Measurements from ENCODE around the gene TMEM141. TPM values are rescaled to one million over a fixed set of nuclear protein-coding genes. Genes with fewer than 3 reads are reported as not detected.
"Not testable (repeated sequence)": the region's sequence is repeated elsewhere in the genome, so short reads cannot be mapped to it uniquely, and the experiment has no call there.

The TMEM141 gene
- total and polyA plus RNA-seq, 5 experiments from 2014 or later: 34.2 to 51.6 (median 40.5) TPM

- no peak overlapping the region for H3K27ac Mint-ChIP-seq
- H3K4me3 Mint-ChIP-seq: no peak overlapping the region
- POLR2A ChIA-PET: interaction anchor here (0.7 to 2.3 kb wide), 2 partner anchors 30 to 461 kb away, joined by 4 to 8 read pairs; no protein-coding TSS in a partner anchor
- DNase-seq: peak in 1 of 10 donors; percentile 45
- peaks cover 0 to 1% (median under 1%) of the 10 kb centered on the region in 3 donors for H3K36me3 Mint-ChIP-seq
- peaks cover under 1 to 11% (median 3%) of the 10 kb centered on the region in 9 donors for H3K9me3 Mint-ChIP-seq
- peaks cover 0 to 25% (median 3%) of the 10 kb centered on the region in 5 donors for H3K27me3 Mint-ChIP-seq
- peaks cover 0 to 7% (median 2%) of the 10 kb centered on the region in 4 donors for H3K4me1 Mint-ChIP-seq
- ATAC-seq: no peak
Measured at GRCh38 chr9:136757751-136758140, 33.4 kb upstream of the TMEM141 start.

- DNase-seq: peak in 1 of 10 donors; percentile 21
- H3K4me3 Mint-ChIP-seq: no peak overlapping the region
- H3K27ac Mint-ChIP-seq: no peak overlapping the region
- POLR2A ChIA-PET: interaction anchor here (0.6 to 0.7 kb wide), 2 partner anchors 15 to 281 kb away, joined by 3 read pairs; no protein-coding TSS in a partner anchor
- H3K4me1 Mint-ChIP-seq: peaks cover 0 to 7% (median 2%) of the 10 kb centered on the region in 4 donors
- peaks cover 0 to 9% (median 0%) of the 10 kb centered on the region in 9 donors for H3K9me3 Mint-ChIP-seq
- peaks cover 0 to 28% (median 3%) of the 10 kb centered on the region in 5 donors for H3K27me3 Mint-ChIP-seq
- H3K36me3 Mint-ChIP-seq: no peaks in the 10 kb centered on the region
- no peak for ATAC-seq
Measured at GRCh38 chr9:136759001-136759400, 32.1 kb upstream of the TMEM141 start.

- no peaks in the 10 kb centered on the region for H3K36me3 Mint-ChIP-seq
- H3K4me1 Mint-ChIP-seq: peaks cover 0 to 5% (median 2%) of the 10 kb centered on the region in 4 donors
- DNase-seq: peak in 1 of 10 donors; percentile 38
- ATAC-seq: no peak
- peak overlapping the region in 1 of 10 donors; percentile 19 for H3K4me3 Mint-ChIP-seq
- POLR2A ChIA-PET: interaction anchor here (0.5 kb wide), 1 partner anchor 355 kb away, joined by 3 read pairs; no protein-coding TSS in a partner anchor
- peaks cover 0 to 9% (median 0%) of the 10 kb centered on the region in 9 donors for H3K9me3 Mint-ChIP-seq
- no peak overlapping the region for H3K27ac Mint-ChIP-seq
- peaks cover 0 to 28% (median 3%) of the 10 kb centered on the region in 5 donors for H3K27me3 Mint-ChIP-seq
Measured at GRCh38 chr9:136759436-136760325, 31.5 kb upstream of the TMEM141 start.

GRCh38 chr9:136760424-136760823, 30.7 kb upstream of the TMEM141 start:
- Mint-ChIP-seq H3K4me1 (peaks cover 0 to 5% (median 2%) of the 10 kb centered on the region in 4 donors), H3K27ac (no peak overlapping the region), H3K36me3 (no peaks in the 10 kb centered on the region), H3K27me3 (peaks cover 0 to 29% (median 3%) of the 10 kb centered on the region in 5 donors), H3K4me3 (peak overlapping the region in 1 of 10 donors; percentile 19), H3K9me3 (peaks cover 0 to 9% (median 0%) of the 10 kb centered on the region in 9 donors)
- DNase-seq: peak in 1 of 10 donors; percentile 55
- POLR2A ChIA-PET: no interaction called here
- ATAC-seq: no peak

GRCh38 chr9:136760834-136761544, 30.2 kb upstream of the TMEM141 start:
- H3K4me3 Mint-ChIP-seq: peak overlapping the region in 1 of 10 donors; percentile 39
- not testable (repeated sequence) for H3K36me3 Mint-ChIP-seq, H3K4me1 Mint-ChIP-seq, ATAC-seq, H3K27ac Mint-ChIP-seq, H3K9me3 Mint-ChIP-seq
- DNase-seq: peak in 1 of 10 donors; percentile 57
- H3K27me3 Mint-ChIP-seq: peaks cover 0 to 26% (median 5%) of the 10 kb centered on the region in 5 donors
- POLR2A ChIA-PET: interaction anchor here (0.7 kb wide), 1 partner anchor 274 kb away, joined by 3 read pairs; no protein-coding TSS in a partner anchor

- Mint-ChIP-seq H3K4me1 (peaks cover 0 to 13% (median 2%) of the 10 kb centered on the region in 4 donors), H3K27ac (no peak overlapping the region), H3K36me3 (no peaks in the 10 kb centered on the region), H3K9me3 (peaks cover 0 to 2% (median 0%) of the 10 kb centered on the region in 9 donors), H3K27me3 (peaks cover 0 to 21% (median 6%) of the 10 kb centered on the region in 5 donors), H3K4me3 (no peak overlapping the region)
- DNase-seq (no peak), ATAC-seq (no peak)
- POLR2A ChIA-PET: interaction anchor here (0.7 kb wide), 1 partner anchor 274 kb away, joined by 3 read pairs; no protein-coding TSS in a partner anchor
Measured at GRCh38 chr9:136761545-136761981, 29.6 kb upstream of the TMEM141 start.

GRCh38 chr9:136762221-136762691, 28.9 kb upstream of the TMEM141 start:
- peaks cover 0 to 19% (median 2%) of the 10 kb centered on the region in 4 donors for H3K4me1 Mint-ChIP-seq
- no peak overlapping the region for H3K27ac Mint-ChIP-seq
- H3K36me3 Mint-ChIP-seq: no peaks in the 10 kb centered on the region
- DNase-seq (peak in 1 of 10 donors; percentile 57), ATAC-seq (no peak)
- H3K27me3 Mint-ChIP-seq: peaks cover 0 to 27% (median 12%) of the 10 kb centered on the region in 5 donors
- H3K9me3 Mint-ChIP-seq: no peaks in the 10 kb centered on the region
- no peak overlapping the region for H3K4me3 Mint-ChIP-seq
- POLR2A ChIA-PET: interaction anchor here (0.7 kb wide), 1 partner anchor 12 kb away, joined by 3 read pairs; no protein-coding TSS in a partner anchor

- H3K4me1 Mint-ChIP-seq: peaks cover 0 to 22% (median 2%) of the 10 kb centered on the region in 4 donors
- peak in 4 of 10 donors; percentile 17 to 61 (median 44) for DNase-seq
- POLR2A ChIA-PET: interaction anchor here (0.5 to 0.7 kb wide), 2 partner anchors 11 to 563 kb away, joined by 3 to 5 read pairs; no protein-coding TSS in a partner anchor
- H3K27ac Mint-ChIP-seq: peak overlapping the region in 2 of 10 donors; percentile 33 to 44
- H3K36me3 Mint-ChIP-seq: no peaks in the 10 kb centered on the region
- ATAC-seq: peak; percentile 25 to 41
- no peaks in the 10 kb centered on the region for H3K9me3 Mint-ChIP-seq
- peaks cover 0 to 33% (median 12%) of the 10 kb centered on the region in 5 donors for H3K27me3 Mint-ChIP-seq
- no peak overlapping the region for H3K4me3 Mint-ChIP-seq
Measured at GRCh38 chr9:136762915-136763648, 28.1 kb upstream of the TMEM141 start.

- Mint-ChIP-seq H3K27me3 (peaks cover 0 to 33% (median 12%) of the 10 kb centered on the region in 5 donors), H3K4me3 (no peak overlapping the region), H3K36me3 (no peaks in the 10 kb centered on the region), H3K4me1 (peaks cover 0 to 22% (median 2%) of the 10 kb centered on the region in 4 donors), H3K9me3 (no peaks in the 10 kb centered on the region), H3K27ac (no peak overlapping the region)
- POLR2A ChIA-PET: no interaction called here
- DNase-seq: peak in 1 of 10 donors; percentile 36
- no peak for ATAC-seq
Measured at GRCh38 chr9:136763649-136764035, 27.5 kb upstream of the TMEM141 start.

- ATAC-seq (no peak), DNase-seq (peak in 1 of 10 donors; percentile 34)
- H3K4me1 Mint-ChIP-seq: peaks cover 0 to 22% (median 2%) of the 10 kb centered on the region in 4 donors
- no peaks in the 10 kb centered on the region for H3K9me3 Mint-ChIP-seq
- peak within 1 kb of the TSS in 3 of 10 donors; percentile 33 to 70 (median 44) for H3K27ac Mint-ChIP-seq
- peaks cover 0 to 33% (median 12%) of the 10 kb centered on the region in 5 donors for H3K27me3 Mint-ChIP-seq
- H3K4me3 Mint-ChIP-seq: no peak within 1 kb of the TSS
- POLR2A ChIA-PET: no interaction called here
- no peaks in the 10 kb centered on the region for H3K36me3 Mint-ChIP-seq
Measured at GRCh38 chr9:136764301-136764891, 26.7 kb upstream of the TMEM141 start, which contains the start of gene LCN15. TSS of gene LCN15 (minus strand) at chr9:136764518. CDS start at chr9:136764488, 30 bp downstream.

GRCh38 chr9:136765041-136765440, 26.1 kb upstream of the TMEM141 start:
- Mint-ChIP-seq H3K4me1 (peaks cover 4 to 22% (median 5%) of the 10 kb centered on the region in 4 donors), H3K9me3 (no peaks in the 10 kb centered on the region), H3K27me3 (peaks cover 0 to 36% (median 14%) of the 10 kb centered on the region in 5 donors), H3K4me3 (no peak overlapping the region), H3K36me3 (no peaks in the 10 kb centered on the region), H3K27ac (peak overlapping the region in 1 of 10 donors; percentile 70)
- POLR2A ChIA-PET: no interaction called here
- DNase-seq (peak in 1 of 10 donors; percentile 42), ATAC-seq (no peak)

Measured in naive thymus-derived CD8-positive, alpha-beta T cell (primary cell).